A549 (cell line): ENCODE measurements around the gene MTARC1. TPM values are rescaled to one million over a fixed set of nuclear protein-coding genes. Genes with fewer than 3 reads are reported as not detected.

Source experiments
- ATAC-seq, 2 experiments: fragments of 200-7000 bp in 1 of 2; fragments of >200 bp in 1 of 2; cut with Nextera tagmentation in 1 of 2; cut with Tn5 transposase in 1 of 2; 3 replicates each; pipeline versions ENCODE4 v1.8.0 to v1.9.1; 2018 to 2020; ENCODE audit warnings: mild to moderate bottlenecking in 1 of 2, moderate library complexity in 1 of 2
- CTCF ChIA-PET: fragments of 300-600 bp; sonication (Branson Sonifier 250); formaldehyde crosslinking; extraction: SDS; loops from one replicate; lab custom pipeline; 2021; ENCODE audit warnings: antibody characterized with exemption, inconsistent platforms; lab: Yijun Ruan, JAX
- POLR2A ChIA-PET: fragments of 350-600 bp; formaldehyde crosslinking; extraction: SDS; loops from one replicate; lab custom pipeline; 2021; ENCODE audit warnings: antibody characterized with exemption, inconsistent platforms; lab: Yijun Ruan, JAX
- DNase-seq, 2 experiments: peaks; one replicate each; pipeline versions ENCODE4 v3.0.0 to v3.0.0-alpha.2; 2011 to 2016; ENCODE audit warnings: low read depth in 1 of 2, low spot score in 1 of 2
- FAIRE-seq: peaks from 2 replicates; lab custom pipeline; 2011; peaks lifted over from hg19 to GRCh38; lab: Jason Lieb, UNC
- H3K27ac ChIP-seq, 2 experiments: fragments of >200 bp; sonication (Bioruptor Twin); formaldehyde crosslinking; 3 replicates each; pipeline ENCODE4 v1.5.1; 2016 to 2017
- H3K4me1 ChIP-seq: fragments of >200 bp; sonication (Bioruptor Twin); formaldehyde crosslinking; 3 replicates; pipeline ENCODE4 v1.6.1; 2016
- H3K4me2 ChIP-seq: fragments of >200 bp; sonication (Bioruptor Twin); formaldehyde crosslinking; 3 replicates; pipeline ENCODE4 v1.6.1; 2016
- H3K4me3 ChIP-seq: fragments of >200 bp; sonication (Bioruptor Twin); formaldehyde crosslinking; 3 replicates; pipeline ENCODE4 v1.5.1; 2016
- H3K9me3 ChIP-seq: fragments of >200 bp; sonication (Bioruptor Twin); formaldehyde crosslinking; 3 replicates; pipeline ENCODE4 v1.6.1; 2016
- BCL3 ChIP-seq: fragments of >200 bp; sonication (Bioruptor Twin); formaldehyde crosslinking; IDR thresholded peaks from 3 replicates; pipeline ENCODE4 v1.6.1; 2016
- BHLHE40 ChIP-seq: IDR thresholded peaks from 2 replicates; pipeline ENCODE4 v1.6.1; 2012; ENCODE audit warnings: low read depth, low read length, inconsistent platforms
- CBX2 ChIP-seq: fragments of 200-600 bp; sonication (generic); IDR thresholded peaks from 2 replicates; pipeline ENCODE4 v1.6.1; 2016; ENCODE audit warnings: low read depth, mild to moderate bottlenecking, borderline replicate concordance
- CHD2 ChIP-seq: fragments of 150-350 bp; IDR thresholded peaks from 2 replicates; pipeline ENCODE4 v1.6.1; 2014; ENCODE audit warnings: low read length; ENCODE audit not compliant: partially characterized antibody
- CTCF ChIP-seq: fragments of >200 bp; sonication (Bioruptor Twin); formaldehyde crosslinking; IDR thresholded peaks from 3 replicates; pipeline ENCODE4 v1.5.1; 2016
- ESRRA ChIP-seq: fragments of 150-350 bp; IDR thresholded peaks from 2 replicates; pipeline ENCODE4 v1.6.1; 2014; ENCODE audit warnings: mild to moderate bottlenecking, low read length, borderline replicate concordance
- FOXS1 ChIP-seq: fragments of 250-450 bp; sonication (Bioruptor Pico); IDR thresholded peaks from 2 replicates; pipeline ENCODE4 v1.5.0; 2020; ENCODE audit warnings: mild to moderate bottlenecking, moderate library complexity
- HOXA7 ChIP-seq: fragments of 250-450 bp; sonication (Bioruptor Pico); IDR thresholded peaks from 2 replicates; pipeline ENCODE4 v1.5.0; 2020; ENCODE audit warnings: mild to moderate bottlenecking, moderate library complexity
- HOXB5 ChIP-seq: fragments of 250-450 bp; sonication (Bioruptor Pico); IDR thresholded peaks from 2 replicates; pipeline ENCODE4 v1.5.0; 2020; ENCODE audit warnings: mild to moderate bottlenecking, moderate library complexity
- JUNB ChIP-seq: fragments of >200 bp; sonication (Bioruptor Twin); formaldehyde crosslinking; IDR thresholded peaks from 2 replicates; pipeline ENCODE4 v1.6.1; 2016
- MAFK ChIP-seq: fragments of 450-650 bp; IDR thresholded peaks from 2 replicates; pipeline ENCODE4 v1.6.1; 2014; ENCODE audit not compliant: partially characterized antibody
- MYC ChIP-seq: IDR thresholded peaks from 2 replicates; pipeline ENCODE4 v1.6.1; 2012; ENCODE audit warnings: mild to moderate bottlenecking, inconsistent platforms, low read length, improper control_type of control experiment, borderline replicate concordance
- NFE2L2 ChIP-seq: fragments of 150-350 bp; conservative IDR thresholded peaks from 2 replicates; pipeline ENCODE4 v1.6.1; 2014; ENCODE audit warnings: low read length
- NPAS2 ChIP-seq: fragments of 250-450 bp; sonication (Bioruptor Pico); IDR thresholded peaks from 2 replicates; pipeline ENCODE4 v1.8.0; 2022; ENCODE audit warnings: mild to moderate bottlenecking, moderate library complexity, borderline replicate concordance
- PBX3 ChIP-seq: IDR thresholded peaks from 2 replicates; pipeline ENCODE4 v1.6.1; 2012
- PHF8 ChIP-seq: fragments of 200-600 bp; sonication (generic); IDR thresholded peaks from 2 replicates; pipeline ENCODE4 v1.6.1; 2016; ENCODE audit warnings: low read depth, mild to moderate bottlenecking, antibody characterized with exemption, moderate library complexity, borderline replicate concordance
- POLR2A ChIP-seq: IDR thresholded peaks from 2 replicates; pipeline ENCODE4 v1.6.1; 2012; ENCODE audit warnings: mild to moderate bottlenecking, low read length
- POLR2AphosphoS2 ChIP-seq: conservative IDR thresholded peaks from 2 replicates; pipeline ENCODE4 v1.6.1; 2012; ENCODE audit warnings: low read length, improper control_type of control experiment, inconsistent platforms
- RCOR1 ChIP-seq: fragments of 150-350 bp; IDR thresholded peaks from 2 replicates; pipeline ENCODE4 v1.6.1; 2014; ENCODE audit warnings: antibody characterized with exemption, low read length, low read depth
- RNF2 ChIP-seq: fragments of 200-600 bp; sonication (generic); IDR thresholded peaks from 2 replicates; pipeline ENCODE4 v1.6.1; 2016; ENCODE audit warnings: low read depth, mild to moderate bottlenecking, antibody characterized with exemption, moderate library complexity, borderline replicate concordance
- TP53 ChIP-seq: fragments of 250-450 bp; sonication (Bioruptor Pico); IDR thresholded peaks from 2 replicates; pipeline ENCODE4 v1.5.0; 2021; ENCODE audit warnings: mild to moderate bottlenecking, moderate library complexity
- ZFP36 ChIP-seq: fragments of 450-650 bp; IDR thresholded peaks from 2 replicates; pipeline ENCODE4 v1.6.1; 2014; ENCODE audit warnings: borderline replicate concordance; ENCODE audit not compliant: partially characterized antibody
- ZNF302 ChIP-seq: fragments of 250-450 bp; sonication (Bioruptor Pico); IDR thresholded peaks from 2 replicates; pipeline ENCODE4 v1.9.0; 2021; ENCODE audit warnings: inconsistent platforms, mild to moderate bottlenecking, moderate library complexity
- WGBS: methylation state at CpG from one replicate; pipeline ENCODE4 v1.1.6; 2017; ENCODE audit errors: missing lambda C conversion rate; 5-methylcytosine and 5-hydroxymethylcytosine counted together
- polyA plus RNA-seq, 4 experiments: library from polyadenylated mRNA; depleted of rRNA in 3 of 4; stranded (reverse); fragments of >200 nt; fragmentation: RNase III in 1 of 4; extraction: RNeasy Plus Mini Kit Qiagen cat#74134 plus additional on column Dnase treatment in 1 of 4; gene quantifications; 2 replicates in 3 of 4; 3 replicates in 1 of 4; pipeline ENCODE4 v1.2.3, GENCODE V29; 2011 to 2017
- TF ChIP-seq, protein P1 (sequence below): fragments of 250-450 bp; sonication (Bioruptor Pico); IDR thresholded peaks from 2 replicates; pipeline ENCODE4 v1.5.0; 2020; ENCODE audit warnings: low read depth, mild to moderate bottlenecking, moderate library complexity
- TF ChIP-seq, protein P2 (sequence below): fragments of 250-450 bp; sonication (Bioruptor Pico); IDR thresholded peaks from 2 replicates; pipeline ENCODE4 v1.5.0; 2021; ENCODE audit warnings: mild to moderate bottlenecking, moderate library complexity, borderline replicate concordance
- TF ChIP-seq, protein P3 (sequence below): IDR thresholded peaks from 2 replicates; pipeline ENCODE4 v1.6.1; 2012; ENCODE audit warnings: low read depth, borderline replicate concordance
- TF ChIP-seq, protein P4 (sequence below): fragments of 450-650 bp; IDR thresholded peaks from 2 replicates; pipeline ENCODE4 v1.6.1; 2014; ENCODE audit warnings: antibody characterized with exemption
- TF ChIP-seq, protein P5 (sequence below): IDR thresholded peaks from 2 replicates; pipeline ENCODE4 v1.6.1; 2012

The MTARC1 gene
- polyA plus RNA-seq, 2 of the 4 experiments (the other 2 are of a cell fraction): 9.5 to 10.1 TPM

GRCh38 chr1:220812308-220812707 is 25.6 kb downstream of the MTARC1 start:
- FAIRE-seq (no peak), DNase-seq (no peak), ATAC-seq (no peak)
- CTCF ChIA-PET: interaction anchor here (1.3 to 1.4 kb wide), 3 partner anchors 10 to 531 kb away, joined by 3 read pairs; no protein-coding TSS in a partner anchor
- H3K27ac ChIP-seq: no peak overlapping the region
- H3K9me3 ChIP-seq: no peaks in the 10 kb centered on the region
- WGBS: 74% methylated on average over 6 of the region's 6 CpGs
- POLR2A ChIA-PET: no interaction called here
- no peak overlapping the region for H3K4me2 ChIP-seq
- no peaks in the 10 kb centered on the region for H3K4me1 ChIP-seq
- H3K4me3 ChIP-seq: no peak overlapping the region
- TF ChIP-seq TP53 (CRISPR knock-in tag): no peak
- no peak for TF ChIP-seq NFE2L2
- no peak for TF ChIP-seq PBX3
- TF ChIP-seq, protein P1, sequence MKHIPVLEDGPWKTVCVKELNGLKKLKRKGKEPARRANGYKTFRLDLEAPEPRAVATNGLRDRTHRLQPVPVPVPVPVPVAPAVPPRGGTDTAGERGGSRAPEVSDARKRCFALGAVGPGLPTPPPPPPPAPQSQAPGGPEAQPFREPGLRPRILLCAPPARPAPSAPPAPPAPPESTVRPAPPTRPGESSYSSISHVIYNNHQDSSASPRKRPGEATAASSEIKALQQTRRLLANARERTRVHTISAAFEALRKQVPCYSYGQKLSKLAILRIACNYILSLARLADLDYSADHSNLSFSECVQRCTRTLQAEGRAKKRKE: no peak
- no peak for TF ChIP-seq ZFP36
- TF ChIP-seq CTCF: no peak
- TF ChIP-seq MAFK: no peak
- no peak for TF ChIP-seq ESRRA
- no peak for TF ChIP-seq FOXS1 (CRISPR knock-in tag)
- TF ChIP-seq MYC: no peak
- no peak for TF ChIP-seq RNF2
- TF ChIP-seq, protein P2, sequence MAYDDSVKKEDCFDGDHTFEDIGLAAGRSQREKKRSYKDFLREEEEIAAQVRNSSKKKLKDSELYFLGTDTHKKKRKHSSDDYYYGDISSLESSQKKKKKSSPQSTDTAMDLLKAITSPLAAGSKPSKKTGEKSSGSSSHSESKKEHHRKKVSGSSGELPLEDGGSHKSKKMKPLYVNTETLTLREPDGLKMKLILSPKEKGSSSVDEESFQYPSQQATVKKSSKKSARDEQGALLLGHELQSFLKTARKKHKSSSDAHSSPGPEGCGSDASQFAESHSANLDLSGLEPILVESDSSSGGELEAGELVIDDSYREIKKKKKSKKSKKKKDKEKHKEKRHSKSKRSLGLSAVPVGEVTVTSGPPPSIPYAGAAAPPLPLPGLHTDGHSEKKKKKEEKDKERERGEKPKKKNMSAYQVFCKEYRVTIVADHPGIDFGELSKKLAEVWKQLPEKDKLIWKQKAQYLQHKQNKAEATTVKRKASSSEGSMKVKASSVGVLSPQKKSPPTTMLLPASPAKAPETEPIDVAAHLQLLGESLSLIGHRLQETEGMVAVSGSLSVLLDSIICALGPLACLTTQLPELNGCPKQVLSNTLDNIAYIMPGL (CRISPR knock-in tag): no peak
- TF ChIP-seq PHF8: no peak
- TF ChIP-seq BHLHE40: no peak
- no peak for TF ChIP-seq CBX2
- TF ChIP-seq, protein P3, sequence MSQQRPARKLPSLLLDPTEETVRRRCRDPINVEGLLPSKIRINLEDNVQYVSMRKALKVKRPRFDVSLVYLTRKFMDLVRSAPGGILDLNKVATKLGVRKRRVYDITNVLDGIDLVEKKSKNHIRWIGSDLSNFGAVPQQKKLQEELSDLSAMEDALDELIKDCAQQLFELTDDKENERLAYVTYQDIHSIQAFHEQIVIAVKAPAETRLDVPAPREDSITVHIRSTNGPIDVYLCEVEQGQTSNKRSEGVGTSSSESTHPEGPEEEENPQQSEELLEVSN: no peak
- TF ChIP-seq JUNB: no peak
- no peak for TF ChIP-seq RCOR1
- TF ChIP-seq, protein P4, sequence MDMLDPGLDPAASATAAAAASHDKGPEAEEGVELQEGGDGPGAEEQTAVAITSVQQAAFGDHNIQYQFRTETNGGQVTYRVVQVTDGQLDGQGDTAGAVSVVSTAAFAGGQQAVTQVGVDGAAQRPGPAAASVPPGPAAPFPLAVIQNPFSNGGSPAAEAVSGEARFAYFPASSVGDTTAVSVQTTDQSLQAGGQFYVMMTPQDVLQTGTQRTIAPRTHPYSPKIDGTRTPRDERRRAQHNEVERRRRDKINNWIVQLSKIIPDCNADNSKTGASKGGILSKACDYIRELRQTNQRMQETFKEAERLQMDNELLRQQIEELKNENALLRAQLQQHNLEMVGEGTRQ: no peak
- TF ChIP-seq, all 56 proteins: peak for 0

DNA sequence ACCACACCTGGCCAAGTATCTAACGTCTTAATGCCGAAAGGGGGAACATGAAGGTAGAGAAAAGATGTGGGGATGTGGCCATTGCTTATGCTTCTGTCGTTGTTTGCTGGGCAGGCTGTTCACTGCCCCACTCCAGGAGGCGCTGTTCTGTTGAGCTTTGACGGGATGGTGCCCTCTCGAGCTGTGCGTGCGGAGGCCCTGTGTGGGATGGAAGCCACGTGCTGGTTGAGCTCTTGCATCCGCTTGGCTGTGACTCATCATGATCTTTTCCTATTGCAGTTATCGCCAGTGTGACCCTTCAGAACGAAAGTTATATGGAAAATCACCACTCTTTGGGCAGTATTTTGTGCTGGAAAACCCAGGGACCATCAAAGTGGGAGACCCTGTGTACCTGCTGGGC is 26.3 kb downstream of the MTARC1 start:
- FAIRE-seq (no peak), DNase-seq (peak in 1 of 2 experiments; percentile 13), ATAC-seq (no peak)
- Histone ChIP-seq H3K9me3 (no peaks in the 10 kb centered on the region), H3K4me2 (no peak overlapping the region), H3K4me1 (no peaks in the 10 kb centered on the region), H3K27ac (no peak overlapping the region), H3K4me3 (no peak overlapping the region)
- ChIA-PET CTCF (interaction anchor here (1.1 to 1.4 kb wide), 3 partner anchors 10 to 24 kb away, joined by 3 read pairs; no protein-coding TSS in a partner anchor), POLR2A (no interaction called here)
- WGBS: 77% methylated on average over 12 of the region's 12 CpGs
- no peak for TF ChIP-seq CBX2
- no peak for TF ChIP-seq HOXB5 (CRISPR knock-in tag)
- no peak for TF ChIP-seq ZNF302 (CRISPR knock-in tag)
- no peak for TF ChIP-seq POLR2A
- TF ChIP-seq, protein P4: no peak
- TF ChIP-seq PHF8: no peak
- no peak for TF ChIP-seq MYC
- no peak for TF ChIP-seq BCL3
- TF ChIP-seq, protein P5, sequence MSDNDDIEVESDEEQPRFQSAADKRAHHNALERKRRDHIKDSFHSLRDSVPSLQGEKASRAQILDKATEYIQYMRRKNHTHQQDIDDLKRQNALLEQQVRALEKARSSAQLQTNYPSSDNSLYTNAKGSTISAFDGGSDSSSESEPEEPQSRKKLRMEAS: no peak
- TF ChIP-seq POLR2AphosphoS2: no peak
- TF ChIP-seq JUNB: no peak
- TF ChIP-seq NPAS2: no peak
- TF ChIP-seq HOXA7: no peak
- no peak for TF ChIP-seq CHD2
